GM12865 (cell line): ENCODE results near the gene WNT4.

Experiments
- DNase-seq: peaks from one replicate; pipeline ENCODE4 v3.0.0; 2010; ENCODE audit warnings: low read depth
- H3K4me3 ChIP-seq: 2 replicates; pipeline ENCODE4 v1.5.1; 2011; ENCODE audit warnings: mild to moderate bottlenecking, low read depth, low read length, control low read depth
- TF ChIP-seq, protein P1 (sequence below): IDR thresholded peaks from 2 replicates; pipeline ENCODE4 v1.5.1; 2011; ENCODE audit warnings: low read length, control low read depth, low read depth, inconsistent platforms; ENCODE audit not compliant: insufficient read depth; ENCODE audit errors: missing control alignments

The WNT4 gene

DNA sequence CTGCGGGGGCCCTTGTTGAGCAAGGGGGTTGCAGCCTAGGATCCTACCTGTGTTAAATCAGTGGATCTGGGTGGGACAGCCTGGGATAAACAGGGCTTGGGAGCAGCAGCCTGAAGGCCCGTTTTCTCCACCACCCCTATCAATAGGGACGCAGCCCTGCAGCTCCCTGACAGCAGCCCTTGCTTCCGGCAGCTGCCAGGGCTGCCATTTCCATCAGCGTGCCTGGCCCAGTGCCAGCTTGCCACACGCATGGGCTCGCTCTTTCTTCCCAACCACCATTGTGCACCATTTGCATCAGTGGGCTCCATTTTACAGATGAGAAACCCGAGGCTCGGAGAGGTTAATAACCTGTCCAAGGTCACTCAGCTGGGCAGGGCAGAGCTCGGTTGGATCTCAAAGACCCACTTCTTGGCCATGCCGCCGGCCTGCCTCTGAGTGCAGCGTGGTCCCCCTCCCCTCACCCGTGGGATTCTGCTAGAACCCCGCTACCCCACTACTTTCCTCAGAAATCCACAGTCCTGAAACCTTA, 3.8 kb downstream of the WNT4 start:
- DNase-seq, result no peak
- TF ChIP-seq, protein P1, sequence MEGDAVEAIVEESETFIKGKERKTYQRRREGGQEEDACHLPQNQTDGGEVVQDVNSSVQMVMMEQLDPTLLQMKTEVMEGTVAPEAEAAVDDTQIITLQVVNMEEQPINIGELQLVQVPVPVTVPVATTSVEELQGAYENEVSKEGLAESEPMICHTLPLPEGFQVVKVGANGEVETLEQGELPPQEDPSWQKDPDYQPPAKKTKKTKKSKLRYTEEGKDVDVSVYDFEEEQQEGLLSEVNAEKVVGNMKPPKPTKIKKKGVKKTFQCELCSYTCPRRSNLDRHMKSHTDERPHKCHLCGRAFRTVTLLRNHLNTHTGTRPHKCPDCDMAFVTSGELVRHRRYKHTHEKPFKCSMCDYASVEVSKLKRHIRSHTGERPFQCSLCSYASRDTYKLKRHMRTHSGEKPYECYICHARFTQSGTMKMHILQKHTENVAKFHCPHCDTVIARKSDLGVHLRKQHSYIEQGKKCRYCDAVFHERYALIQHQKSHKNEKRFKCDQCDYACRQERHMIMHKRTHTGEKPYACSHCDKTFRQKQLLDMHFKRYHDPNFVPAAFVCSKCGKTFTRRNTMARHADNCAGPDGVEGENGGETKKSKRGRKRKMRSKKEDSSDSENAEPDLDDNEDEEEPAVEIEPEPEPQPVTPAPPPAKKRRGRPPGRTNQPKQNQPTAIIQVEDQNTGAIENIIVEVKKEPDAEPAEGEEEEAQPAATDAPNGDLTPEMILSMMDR, result no peak
- no peak overlapping the region for H3K4me3 ChIP-seq

- TF ChIP-seq, protein P1, result no peak
These were observed 5.7 kb downstream of the WNT4 start for GRCh38 chr1:22137004-22137720.

DNA sequence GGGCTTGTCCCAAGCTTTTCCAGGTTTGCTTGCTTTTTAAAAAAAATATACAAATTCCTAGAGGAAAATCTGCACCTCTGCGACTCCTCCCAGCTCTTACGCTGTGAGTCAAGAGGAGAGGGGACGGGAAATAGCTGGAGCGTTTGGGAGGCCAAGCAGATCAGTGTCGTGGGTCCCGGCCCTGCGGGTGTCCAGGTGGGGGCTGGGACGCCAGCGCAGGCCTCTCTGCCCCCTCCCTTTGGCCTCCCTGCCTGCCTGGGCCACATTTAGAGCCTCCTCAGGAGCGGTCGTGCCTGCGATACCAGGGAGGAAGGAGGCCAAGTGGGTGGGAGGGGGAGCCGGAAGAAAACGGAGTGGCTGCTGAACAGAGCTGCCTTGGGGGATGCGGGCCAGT, 9.0 kb downstream of the WNT4 start:
- DNase-seq, result no peak
- H3K4me3 ChIP-seq, result no peak overlapping the region
- TF ChIP-seq, protein P1, result no peak

More at GRCh38 chr1:22137004-22137720, 5.7 kb downstream of the WNT4 start:
- H3K4me3 ChIP-seq, result no peak overlapping the region
- DNase-seq, result no peak

GRCh38 chr1:22133247-22133930, 9.5 kb downstream of the WNT4 start:
- no peak overlapping the region for H3K4me3 ChIP-seq
- DNase-seq, result no peak
- TF ChIP-seq, protein P1, result no peak

DNA sequence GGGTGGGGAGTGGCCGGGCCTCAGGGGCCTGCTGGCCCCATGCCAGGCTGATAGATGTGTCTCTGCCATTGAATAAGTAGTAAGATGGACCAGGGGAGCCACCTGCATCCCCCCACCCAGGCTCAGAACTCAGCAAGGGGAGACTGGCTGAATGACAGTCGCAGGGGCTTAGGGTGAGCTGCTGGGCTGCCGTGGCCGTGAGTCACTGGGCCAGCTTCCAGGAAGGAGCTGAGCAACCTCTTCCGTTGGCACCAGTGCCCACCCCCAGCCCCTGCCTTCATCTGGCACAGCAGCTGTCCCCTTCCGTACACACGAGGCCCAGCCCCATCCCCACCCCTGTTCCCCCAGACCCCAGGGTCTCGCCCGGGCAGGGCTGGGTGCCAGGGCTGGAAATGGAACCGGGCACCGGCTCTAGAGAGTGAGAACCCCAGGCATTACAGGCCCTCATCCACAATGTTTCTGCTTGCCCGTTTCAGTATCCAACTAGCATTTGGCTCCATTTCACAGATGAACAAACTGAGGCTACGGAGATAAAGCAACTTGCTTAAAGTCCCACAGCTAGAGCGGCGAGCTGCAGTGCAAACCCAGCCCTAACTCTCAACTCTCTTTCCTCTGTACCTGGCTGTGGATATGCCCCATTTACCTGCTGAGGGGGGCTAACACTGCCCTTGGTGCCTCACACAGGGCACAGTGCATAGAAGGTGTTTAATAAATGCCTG, 10.2 kb downstream of the WNT4 start:
- no peak for DNase-seq

GRCh38 chr1:22131875-22132486, 10.9 kb downstream of the WNT4 start:
- no peak overlapping the region for H3K4me3 ChIP-seq
- peak; percentile 65 for DNase-seq
- TF ChIP-seq, protein P1, result peak; percentile 95

More for the DNA sequence above, 10.2 kb downstream of the WNT4 start:
- H3K4me3 ChIP-seq, result no peak overlapping the region
- TF ChIP-seq, protein P1, result no peak
